Tibial nerve (tissue), 4 donors: ENCODE results near the gene MED23.

Experiments
- EP300 ChIP-seq, 2 donors: sonication (generic); formaldehyde crosslinking; IDR thresholded peaks; one replicate each; pipeline ENCODE4 v1.6.1; 2017; ENCODE audit warnings: antibody characterized with exemption in 2 of 2, mild to moderate bottlenecking in 1 of 2
- POLR2A ChIP-seq, 2 donors: fragments of 450-650 bp; IDR thresholded peaks; one replicate each; pipeline ENCODE4 v1.6.1; 2017; ENCODE audit warnings: antibody characterized with exemption in 2 of 2, mild to moderate bottlenecking in 2 of 2, moderate library complexity in 2 of 2
- TF ChIP-seq, protein P1 (sequence below), 5 experiments: fragments of 200-600 bp in 3 of 5; fragments of 450-650 bp in 2 of 5; sonication (generic) in 3 of 5; IDR thresholded peaks; one replicate each; pipeline ENCODE4 v1.5.1; 2016 to 2019; ENCODE audit warnings: antibody characterized with exemption in 5 of 5, mild to moderate bottlenecking in 3 of 5, moderate library complexity in 2 of 5

DNA sequence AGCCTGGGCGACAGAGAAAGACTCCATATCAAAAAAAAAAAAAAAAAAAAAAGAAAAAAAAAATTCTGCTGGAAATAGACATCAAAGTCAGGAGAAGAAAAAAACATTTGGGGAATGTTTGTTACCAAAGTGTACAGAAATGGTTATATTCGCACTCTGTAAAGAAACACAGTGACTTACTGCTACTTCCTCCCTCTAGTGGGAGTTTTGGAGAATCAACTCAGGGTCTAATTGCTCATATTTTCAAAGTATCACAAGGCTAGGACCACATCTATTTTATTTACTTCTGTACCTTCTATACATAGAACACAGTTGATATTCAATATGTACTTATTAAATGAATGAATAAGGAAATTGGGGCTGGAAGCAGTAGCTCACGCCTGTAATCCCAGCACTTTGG lies 30.6 kb downstream of the MED23 start:
- TF ChIP-seq, protein P1, sequence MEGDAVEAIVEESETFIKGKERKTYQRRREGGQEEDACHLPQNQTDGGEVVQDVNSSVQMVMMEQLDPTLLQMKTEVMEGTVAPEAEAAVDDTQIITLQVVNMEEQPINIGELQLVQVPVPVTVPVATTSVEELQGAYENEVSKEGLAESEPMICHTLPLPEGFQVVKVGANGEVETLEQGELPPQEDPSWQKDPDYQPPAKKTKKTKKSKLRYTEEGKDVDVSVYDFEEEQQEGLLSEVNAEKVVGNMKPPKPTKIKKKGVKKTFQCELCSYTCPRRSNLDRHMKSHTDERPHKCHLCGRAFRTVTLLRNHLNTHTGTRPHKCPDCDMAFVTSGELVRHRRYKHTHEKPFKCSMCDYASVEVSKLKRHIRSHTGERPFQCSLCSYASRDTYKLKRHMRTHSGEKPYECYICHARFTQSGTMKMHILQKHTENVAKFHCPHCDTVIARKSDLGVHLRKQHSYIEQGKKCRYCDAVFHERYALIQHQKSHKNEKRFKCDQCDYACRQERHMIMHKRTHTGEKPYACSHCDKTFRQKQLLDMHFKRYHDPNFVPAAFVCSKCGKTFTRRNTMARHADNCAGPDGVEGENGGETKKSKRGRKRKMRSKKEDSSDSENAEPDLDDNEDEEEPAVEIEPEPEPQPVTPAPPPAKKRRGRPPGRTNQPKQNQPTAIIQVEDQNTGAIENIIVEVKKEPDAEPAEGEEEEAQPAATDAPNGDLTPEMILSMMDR (IDR thresholded peaks at IDR 0.05): no peak
- TF ChIP-seq EP300 (IDR thresholded peaks at IDR 0.05) (no peak), POLR2A (IDR thresholded peaks at IDR 0.05) (no peak)
